ENCODE data around the gene ERAL1.

Gene ERAL1

DNA sequence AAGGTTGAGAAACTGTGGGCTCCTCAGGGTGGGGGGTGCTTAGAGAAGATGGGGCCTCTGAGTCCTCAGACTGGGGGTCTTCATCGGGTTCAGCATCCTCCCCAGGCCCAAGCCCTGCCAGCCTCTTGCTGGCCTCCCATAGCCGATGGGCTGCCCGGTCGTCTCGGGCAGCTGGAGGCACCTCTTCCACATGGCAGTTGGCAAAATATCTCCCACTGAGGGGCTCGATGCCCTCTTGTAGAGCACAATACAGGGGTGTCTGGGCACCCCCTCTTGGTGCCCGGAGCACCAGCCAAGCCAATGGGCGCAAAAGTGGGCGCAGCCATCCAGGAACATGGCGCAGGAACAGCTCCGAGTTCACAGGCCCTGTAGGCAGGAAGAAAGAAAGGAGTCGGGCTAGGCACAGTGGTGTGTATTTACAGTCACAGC is 43.7 kb downstream of the ERAL1 start:
- TF ChIP-seq GATA2 (IDR thresholded peaks at IDR 0.05; ENCODE audit: low read depth, low read length) (no peak), GATA3 (IDR thresholded peaks at IDR 0.05; ENCODE audit: low read depth, low read length) (no peak)

DNA sequence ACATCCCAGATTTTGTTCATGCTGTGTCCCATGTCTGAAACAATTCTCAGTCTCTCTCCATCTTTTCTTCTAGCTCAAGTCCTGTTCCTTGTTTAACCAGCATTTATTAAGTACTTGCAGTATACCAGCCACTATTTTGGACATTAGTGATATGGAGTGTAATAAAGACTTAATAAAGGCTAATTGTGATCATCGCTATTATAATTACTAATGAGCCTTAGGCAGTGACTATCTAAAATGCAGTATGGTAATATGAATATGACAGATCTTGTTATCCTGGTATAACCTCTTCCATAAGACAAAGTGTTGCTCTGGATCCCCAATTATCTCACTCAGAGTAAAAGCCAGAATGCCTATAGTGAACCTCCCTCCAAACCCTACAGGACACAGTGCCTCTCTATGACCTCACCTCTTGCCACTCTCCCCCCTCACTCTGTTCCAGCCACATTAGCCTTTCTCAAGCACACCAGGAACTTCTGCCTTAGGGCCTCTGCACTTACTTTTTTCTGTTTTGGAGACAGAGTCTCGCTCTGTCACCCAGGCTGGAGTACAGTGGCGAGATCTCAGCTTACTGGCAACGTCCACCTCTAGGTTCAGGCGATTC is 44.5 kb downstream of the ERAL1 start:
- TF ChIP-seq GATA3 (IDR thresholded peaks at IDR 0.05; ENCODE audit: low read depth, low read length) (no peak), GATA2 (IDR thresholded peaks at IDR 0.05; ENCODE audit: low read depth, low read length) (no peak)

DNA sequence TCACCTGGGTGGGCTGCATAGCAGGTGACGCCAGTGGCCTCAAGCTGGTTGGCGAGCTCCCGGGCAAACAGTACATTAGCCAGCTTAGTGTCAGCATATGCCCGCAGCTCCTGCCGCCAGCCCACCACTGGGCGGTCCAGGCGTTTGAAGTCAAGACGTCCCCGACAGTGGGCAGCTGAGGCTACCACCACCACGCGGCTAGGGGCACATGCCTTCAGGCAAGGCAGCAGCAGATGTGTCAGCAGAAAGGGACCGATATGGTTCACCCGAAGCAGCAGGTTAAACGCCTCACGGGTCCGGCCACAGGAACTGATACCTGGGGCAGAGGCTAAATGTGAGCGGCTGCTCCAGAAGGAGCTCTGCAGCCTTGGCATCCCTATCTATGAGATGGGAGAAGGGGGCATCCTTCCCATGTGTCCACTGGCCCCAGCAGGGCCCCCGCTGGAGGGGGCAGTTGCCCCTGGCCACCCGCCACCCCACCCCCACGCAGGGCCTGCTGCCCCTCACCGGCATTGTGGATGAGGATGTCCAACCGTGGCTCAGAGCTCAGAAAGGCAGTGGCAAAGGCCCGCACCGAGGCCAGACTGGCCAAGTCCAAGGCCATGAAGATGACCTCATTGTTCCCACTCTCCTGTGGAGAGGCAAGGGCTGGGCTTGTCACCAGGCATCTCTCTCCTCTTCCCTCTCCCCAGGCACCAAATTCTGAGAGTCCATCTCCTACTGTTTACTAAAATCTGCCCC is 46.3 kb downstream of the ERAL1 start:
- no peak for TF ChIP-seq GATA2 (IDR thresholded peaks at IDR 0.05; ENCODE audit: low read depth, low read length)
- TF ChIP-seq GATA3 (IDR thresholded peaks at IDR 0.05; ENCODE audit: low read depth, low read length): no peak

DNA sequence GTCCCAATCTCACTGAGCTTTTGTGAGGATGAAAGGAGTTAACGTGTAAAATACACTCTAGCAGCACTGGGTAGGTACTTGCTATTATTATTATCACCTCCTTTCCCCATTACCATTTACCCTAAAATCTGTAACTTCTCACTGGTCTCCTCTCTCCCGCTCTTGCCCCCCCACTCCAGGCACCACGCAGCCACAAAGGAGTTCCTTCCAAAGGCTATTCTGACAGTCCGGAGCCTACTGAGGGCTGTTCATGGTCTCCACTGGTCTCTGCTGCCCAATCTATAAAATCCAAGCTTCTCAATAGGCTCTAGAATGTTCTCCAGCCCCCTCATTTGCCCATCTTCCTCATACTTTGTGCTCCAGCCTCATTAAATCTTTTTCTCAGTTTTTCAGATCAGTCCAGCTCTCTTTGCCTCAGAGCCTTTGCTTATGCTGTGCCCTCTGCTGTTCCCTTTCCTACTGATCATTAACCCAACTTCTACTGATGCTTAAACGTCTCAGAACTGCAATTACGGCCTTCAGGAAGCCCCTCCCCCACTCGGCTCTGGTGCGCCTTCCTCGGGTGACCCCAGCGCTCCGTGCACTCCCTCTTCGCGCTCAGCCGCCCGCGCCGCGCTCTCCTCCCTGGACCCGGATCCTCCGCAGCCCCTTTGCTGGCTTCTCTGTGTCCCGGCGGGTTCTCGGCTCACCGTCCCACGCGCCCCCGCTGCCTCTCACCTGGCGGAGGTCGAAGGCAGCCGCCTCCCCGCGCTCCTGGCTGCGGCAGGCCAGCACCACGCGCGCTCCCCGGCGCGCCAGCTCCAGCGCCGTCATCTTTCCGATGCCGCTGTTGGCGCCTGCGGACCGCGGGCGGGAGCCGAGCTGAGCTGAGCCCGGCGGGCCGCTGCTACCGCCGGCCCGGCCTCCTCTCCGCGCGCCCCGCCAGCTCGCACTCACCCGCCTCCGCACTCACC is 47.3 kb downstream of the ERAL1 start:
- TF ChIP-seq GATA2 (IDR thresholded peaks at IDR 0.05; ENCODE audit: low read depth, low read length) (no peak), GATA3 (IDR thresholded peaks at IDR 0.05; ENCODE audit: low read depth, low read length) (no peak)

DNA sequence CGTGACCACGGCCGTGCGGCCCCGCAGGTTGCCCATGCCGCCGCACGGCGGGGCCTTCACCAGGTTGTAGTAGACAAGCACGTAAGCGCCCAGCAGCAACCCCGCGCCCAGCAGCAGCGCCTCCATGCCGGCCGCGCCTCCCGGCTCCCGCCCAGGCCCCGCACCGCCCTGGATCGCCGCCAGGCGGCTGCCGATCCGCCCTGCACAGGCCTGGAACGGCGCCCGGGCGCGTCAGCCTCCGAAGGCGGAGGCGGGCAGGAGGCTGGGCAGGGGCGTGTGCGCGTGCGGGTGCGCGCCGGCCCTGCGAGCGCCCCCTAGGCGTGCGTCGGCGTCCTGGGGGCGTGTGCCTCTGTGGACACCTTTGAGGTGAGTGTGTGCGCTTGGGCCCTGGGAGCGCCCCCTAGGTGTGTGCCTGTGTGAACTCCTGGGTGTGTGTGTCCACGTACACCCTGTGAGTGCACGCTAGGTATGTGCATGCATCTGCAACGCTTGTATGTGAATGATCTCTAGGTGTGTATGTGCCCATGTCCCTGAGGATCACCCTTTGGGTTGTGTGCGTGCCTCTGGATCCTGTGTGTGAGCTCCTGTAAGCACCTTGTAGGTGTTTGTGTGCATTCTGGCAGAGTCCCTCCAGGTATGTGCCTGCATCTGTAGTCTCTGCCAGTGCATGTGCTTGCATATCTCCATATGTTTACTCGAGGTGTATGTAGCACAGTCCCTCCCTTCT is 48.2 kb downstream of the ERAL1 start, which contains the start of gene DHRS13:
Gene DHRS13 (minus strand): TSS at position 261 of the 727 bp plus-strand sequence. CDS start 135 bp downstream, at position 126.
- TF ChIP-seq GATA3 (IDR thresholded peaks at IDR 0.05; ENCODE audit: low read depth, low read length): no peak
- TF ChIP-seq GATA2 (IDR thresholded peaks at IDR 0.05; ENCODE audit: low read depth, low read length): no peak

DNA sequence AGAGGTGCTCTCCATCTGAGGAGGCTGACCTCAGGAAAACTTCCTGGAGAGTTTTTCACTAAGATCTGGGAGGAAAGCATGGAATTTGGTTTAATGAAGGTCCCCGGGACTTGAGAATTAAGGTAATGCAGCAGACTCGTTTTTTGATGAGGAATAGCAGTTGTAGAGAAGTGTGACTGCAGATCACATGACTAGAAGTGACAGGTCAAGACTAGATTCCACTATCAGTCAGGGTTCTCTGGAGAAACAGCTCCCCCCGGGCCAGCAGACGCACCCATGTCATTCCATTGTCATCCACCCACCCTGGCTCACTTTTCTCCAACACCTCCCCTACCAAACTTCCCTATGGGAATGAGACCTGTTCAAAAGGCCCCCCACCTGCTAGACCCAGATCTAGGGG is 50.0 kb downstream of the ERAL1 start:
- TF ChIP-seq GATA3 (IDR thresholded peaks at IDR 0.05; ENCODE audit: low read depth, low read length) (no peak), GATA2 (IDR thresholded peaks at IDR 0.05; ENCODE audit: low read depth, low read length) (no peak)

DNA sequence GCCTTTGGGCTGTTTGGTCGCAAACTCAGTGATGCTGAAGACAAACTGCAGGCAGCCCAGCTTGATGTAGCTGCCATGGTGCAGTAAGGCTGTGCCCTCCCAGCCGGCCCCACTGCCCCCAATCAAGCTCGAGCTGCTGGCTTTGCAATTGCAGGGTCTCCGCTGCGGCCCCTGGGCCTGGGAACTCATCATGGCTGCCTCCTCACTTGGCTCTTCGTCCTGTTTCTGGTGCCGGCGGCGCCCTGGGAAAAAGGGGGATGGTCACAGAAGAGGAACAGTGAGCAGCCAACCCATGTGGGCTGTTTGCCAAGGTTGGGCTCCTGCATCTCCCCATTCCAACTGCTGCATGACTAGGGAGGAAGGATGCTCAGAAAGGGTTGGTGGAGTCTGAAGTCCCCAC is 51.5 kb downstream of the ERAL1 start:
- no peak for TF ChIP-seq GATA2 (IDR thresholded peaks at IDR 0.05; ENCODE audit: low read depth, low read length)

DNA sequence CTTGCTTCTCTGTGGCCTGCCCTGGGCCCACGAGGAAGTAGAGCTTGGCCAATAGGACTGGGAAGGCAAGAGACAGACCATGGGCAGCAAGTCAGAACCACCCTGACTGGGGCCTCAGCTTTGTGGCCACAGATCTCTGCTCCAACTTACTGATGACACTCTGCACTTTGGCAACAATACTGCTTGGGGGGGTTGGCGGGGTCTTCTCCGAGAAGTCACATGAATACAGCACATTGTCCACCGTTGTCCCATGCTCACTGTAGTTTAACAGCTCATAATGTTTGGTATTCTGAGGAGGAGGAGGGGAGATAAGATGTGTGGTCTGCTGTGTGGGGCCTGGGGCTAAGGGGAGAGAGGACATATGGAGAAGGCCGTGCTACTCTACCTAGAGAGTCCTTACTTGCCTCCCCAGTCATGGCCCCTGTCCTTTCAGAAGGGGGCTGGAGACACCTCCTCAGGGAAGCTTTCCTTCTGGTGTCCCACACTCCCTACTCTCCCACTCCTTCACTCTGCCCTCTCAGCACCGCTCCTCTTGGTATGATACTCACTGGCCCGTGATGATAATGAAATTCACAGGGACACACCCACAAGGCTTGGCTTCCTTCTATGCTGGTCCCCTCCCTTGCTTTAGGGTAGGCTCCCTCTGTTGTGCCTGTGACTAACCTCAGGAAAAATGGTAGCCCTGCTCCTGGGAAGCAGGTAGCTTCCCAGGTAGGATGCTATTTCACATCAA is 52.1 kb downstream of the ERAL1 start:
- TF ChIP-seq GATA3 (IDR thresholded peaks at IDR 0.05; ENCODE audit: low read depth, low read length) (no peak), GATA2 (IDR thresholded peaks at IDR 0.05; ENCODE audit: low read depth, low read length) (no peak)

DNA sequence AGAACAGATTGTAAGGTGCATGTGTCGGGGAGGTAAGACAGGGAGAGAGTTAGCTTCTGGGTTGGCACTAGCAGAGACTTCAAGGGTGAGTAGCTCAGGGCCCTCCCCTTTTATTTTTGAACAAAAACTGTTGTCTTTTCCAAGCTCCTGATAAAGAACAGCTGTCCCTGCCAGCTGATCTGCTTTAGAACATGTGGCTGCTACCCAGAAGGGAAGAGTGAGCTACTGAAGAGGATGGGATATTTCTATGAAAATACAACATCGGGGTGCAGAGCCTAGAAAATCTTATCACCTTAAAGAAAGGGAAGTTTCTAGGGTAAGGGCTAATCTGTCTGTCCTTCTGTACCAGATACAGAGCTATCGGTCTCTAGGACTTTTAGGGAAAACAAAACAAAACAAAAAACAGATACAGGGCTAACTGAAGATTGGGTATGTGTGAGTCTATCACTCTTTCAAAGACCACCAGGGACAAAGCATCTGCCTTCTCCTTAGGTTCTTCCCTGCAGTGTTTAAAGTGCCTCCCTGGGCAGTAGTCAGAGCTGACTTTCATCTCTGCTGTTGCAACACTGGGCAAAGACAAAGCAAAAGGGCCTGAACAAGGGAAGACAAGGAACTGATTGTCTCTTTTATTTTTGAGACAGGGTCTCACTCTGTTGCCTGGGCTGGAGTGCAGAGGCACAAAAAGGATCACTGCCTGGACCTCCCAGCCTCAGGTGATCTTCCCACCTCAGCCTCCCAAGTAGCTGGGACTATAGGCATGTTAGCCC is 53.1 kb downstream of the ERAL1 start:
- TF ChIP-seq GATA3 (IDR thresholded peaks at IDR 0.05; ENCODE audit: low read depth, low read length) (no peak), GATA2 (IDR thresholded peaks at IDR 0.05; ENCODE audit: low read depth, low read length) (no peak)

DNA sequence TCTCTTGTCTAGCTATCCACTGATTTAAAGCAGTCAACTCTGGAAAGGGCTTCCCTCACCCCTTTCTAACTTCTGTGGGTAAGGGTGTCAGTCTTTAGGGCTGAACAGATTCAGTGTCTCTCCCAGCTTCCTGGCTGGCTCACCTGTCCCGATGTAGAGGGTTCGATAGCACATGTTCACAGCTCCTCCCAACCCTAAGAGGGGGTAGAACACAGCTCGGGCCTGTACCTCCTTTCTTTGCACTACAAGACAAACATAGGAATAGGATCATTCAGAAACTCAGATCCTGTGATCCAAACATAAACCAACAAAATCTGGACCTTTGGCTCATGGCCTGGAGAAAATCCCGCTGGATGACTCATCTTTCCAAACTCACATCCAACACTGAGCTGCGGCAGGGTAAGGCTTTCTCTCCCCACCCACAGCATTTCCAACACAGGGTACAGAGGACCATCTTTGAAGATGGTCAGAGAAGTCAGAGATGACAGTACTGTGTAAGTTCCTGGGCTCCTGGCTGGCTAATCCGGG is 53.9 kb downstream of the ERAL1 start:
- TF ChIP-seq GATA2 (IDR thresholded peaks at IDR 0.05; ENCODE audit: low read depth, low read length) (no peak), GATA3 (IDR thresholded peaks at IDR 0.05; ENCODE audit: low read depth, low read length) (no peak)

DNA sequence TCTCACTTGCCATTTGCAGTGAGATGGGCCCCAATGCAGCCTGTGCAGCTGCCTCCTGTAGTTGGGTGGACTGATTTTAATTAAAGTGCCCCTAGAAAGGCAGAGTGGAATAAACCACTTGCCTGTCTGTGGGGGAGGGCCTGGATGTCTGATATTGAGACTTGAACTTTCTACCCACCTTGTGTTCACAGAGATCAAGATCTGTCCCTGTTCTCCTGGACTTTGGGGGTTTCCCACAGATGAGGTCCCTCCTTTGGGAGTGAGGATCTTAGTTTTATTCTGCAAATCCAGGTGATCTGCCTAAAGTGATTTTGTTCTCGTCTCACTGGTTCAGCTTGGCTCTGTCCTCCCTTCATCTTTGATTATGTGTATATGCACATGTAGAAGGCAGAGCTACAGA is 55.7 kb downstream of the ERAL1 start:
- TF ChIP-seq GATA2 (IDR thresholded peaks at IDR 0.05; ENCODE audit: low read depth, low read length) (no peak), GATA3 (IDR thresholded peaks at IDR 0.05; ENCODE audit: low read depth, low read length) (no peak)

Data from SH-SY5Y (cell line).